Ascending aorta (tissue), 2 donors: Measurements from ENCODE around the gene MYO1B. TPM values are rescaled to one million over a fixed set of nuclear protein-coding genes. Genes with fewer than 3 reads are reported as not detected.

Experiments
- DNase-seq, 2 donors: peaks; one replicate each; pipeline ENCODE4 v3.0.0-alpha.2; 2019; ENCODE audit warnings: low spot score in 2 of 2
- H3K27ac ChIP-seq, 2 donors: fragments of 200-600 bp; sonication (generic); one replicate each; pipeline ENCODE4 v1.5.1; 2016 to 2017; ENCODE audit warnings: mild to moderate bottlenecking in 1 of 2
- H3K27me3 ChIP-seq: fragments of 200-600 bp; sonication (generic); one replicate; pipeline ENCODE4 v1.5.1; 2017
- H3K36me3 ChIP-seq, 2 donors: fragments of 200-600 bp; sonication (generic); one replicate each; pipeline ENCODE4 v1.5.1; 2016
- H3K4me1 ChIP-seq, 2 donors: fragments of 200-600 bp; sonication (generic); one replicate each; pipeline ENCODE4 v1.5.1; 2016 to 2017; ENCODE audit warnings: mild to moderate bottlenecking in 1 of 2
- H3K4me3 ChIP-seq, 2 donors: fragments of 200-600 bp; sonication (generic); one replicate each; pipeline ENCODE4 v1.5.1; 2016 to 2017; ENCODE audit warnings: mild to moderate bottlenecking in 1 of 2
- H3K9me3 ChIP-seq, 2 donors: fragments of 200-600 bp; sonication (generic); one replicate each; pipeline ENCODE4 v1.5.1; 2016
- intact Hi-C: fragments of 100-400 bp; cut with DNase I; formaldehyde crosslinking; loops from one replicate; pipeline ENCODE4 v1.15.1; 2023
- total RNA-seq: library from RNA; depleted of rRNA; stranded (reverse); fragments of >200 nt; gene quantifications from one replicate; pipeline ENCODE4 v1.1.0, GENCODE V29; 2016
- TF ChIP-seq, protein P1 (sequence below), 3 experiments: fragments of 200-600 bp in 2 of 3; fragments of 450-650 bp in 1 of 3; sonication (generic) in 2 of 3; IDR thresholded peaks; one replicate each; pipeline ENCODE4 v1.5.1; 2016 to 2019; ENCODE audit warnings: antibody characterized with exemption in 3 of 3, mild to moderate bottlenecking in 1 of 3, moderate library complexity in 1 of 3

The MYO1B gene
- total RNA-seq, 1 donor from 2014 or later = 27.4 TPM

DNA sequence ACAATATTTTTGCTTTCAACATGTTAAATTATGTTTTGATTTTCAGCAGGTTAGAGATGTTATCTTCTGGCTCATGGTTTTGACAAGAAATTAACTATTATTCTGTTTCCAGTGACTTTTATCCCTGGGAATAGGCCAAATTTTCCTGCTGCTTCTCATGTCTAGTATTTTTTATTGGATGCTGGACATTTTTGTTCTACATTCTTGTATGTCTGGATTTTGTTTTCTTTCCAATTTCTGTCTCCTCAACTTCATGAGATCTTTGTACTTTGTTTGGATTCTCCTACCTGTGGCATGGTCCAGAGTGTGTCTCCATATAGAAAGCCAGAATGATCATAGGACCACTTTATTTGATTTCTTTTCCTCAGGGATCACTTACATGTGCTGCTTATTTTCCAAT, 33.1 kb upstream of the MYO1B start:
- H3K27me3 ChIP-seq = no peaks in the 10 kb centered on the region
- no peaks in the 10 kb centered on the region for H3K36me3 ChIP-seq
- peaks cover 0 to 10% of the 10 kb centered on the region in 2 donors for H3K9me3 ChIP-seq
- H3K4me3 ChIP-seq = no peak overlapping the region
- no peak for DNase-seq
- no peaks in the 10 kb centered on the region for H3K4me1 ChIP-seq
- no peak overlapping the region for H3K27ac ChIP-seq
- TF ChIP-seq, protein P1, sequence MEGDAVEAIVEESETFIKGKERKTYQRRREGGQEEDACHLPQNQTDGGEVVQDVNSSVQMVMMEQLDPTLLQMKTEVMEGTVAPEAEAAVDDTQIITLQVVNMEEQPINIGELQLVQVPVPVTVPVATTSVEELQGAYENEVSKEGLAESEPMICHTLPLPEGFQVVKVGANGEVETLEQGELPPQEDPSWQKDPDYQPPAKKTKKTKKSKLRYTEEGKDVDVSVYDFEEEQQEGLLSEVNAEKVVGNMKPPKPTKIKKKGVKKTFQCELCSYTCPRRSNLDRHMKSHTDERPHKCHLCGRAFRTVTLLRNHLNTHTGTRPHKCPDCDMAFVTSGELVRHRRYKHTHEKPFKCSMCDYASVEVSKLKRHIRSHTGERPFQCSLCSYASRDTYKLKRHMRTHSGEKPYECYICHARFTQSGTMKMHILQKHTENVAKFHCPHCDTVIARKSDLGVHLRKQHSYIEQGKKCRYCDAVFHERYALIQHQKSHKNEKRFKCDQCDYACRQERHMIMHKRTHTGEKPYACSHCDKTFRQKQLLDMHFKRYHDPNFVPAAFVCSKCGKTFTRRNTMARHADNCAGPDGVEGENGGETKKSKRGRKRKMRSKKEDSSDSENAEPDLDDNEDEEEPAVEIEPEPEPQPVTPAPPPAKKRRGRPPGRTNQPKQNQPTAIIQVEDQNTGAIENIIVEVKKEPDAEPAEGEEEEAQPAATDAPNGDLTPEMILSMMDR (IDR thresholded peaks at IDR 0.05) = no peak
- intact Hi-C loops = no loop called here

DNA sequence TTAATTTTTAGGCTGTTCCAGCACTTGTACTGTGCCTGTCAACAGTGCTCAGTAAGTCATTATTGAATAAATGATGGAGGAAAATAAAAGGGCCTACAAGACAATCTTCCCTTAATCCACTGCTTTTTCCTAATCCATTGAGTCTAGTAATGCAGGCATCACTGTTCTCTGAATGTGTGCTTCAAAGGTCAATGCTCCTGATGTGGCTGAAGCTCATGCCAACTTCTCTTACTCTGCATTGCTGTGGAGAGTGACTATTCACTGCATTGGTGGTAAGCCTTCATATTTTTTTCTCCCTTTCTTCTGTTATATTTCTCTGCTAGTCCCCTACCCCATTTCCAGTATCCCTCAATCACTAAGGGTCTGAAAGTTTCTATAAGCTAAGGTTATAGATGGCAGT, 31.9 kb upstream of the MYO1B start:
- Histone ChIP-seq H3K4me3 (no peak overlapping the region), H3K9me3 (peaks cover 0 to 10% of the 10 kb centered on the region in 2 donors), H3K4me1 (peaks cover 0 to 9% of the 10 kb centered on the region in 2 donors), H3K27me3 (no peaks in the 10 kb centered on the region), H3K27ac (no peak overlapping the region), H3K36me3 (no peaks in the 10 kb centered on the region)
- TF ChIP-seq, protein P1 (IDR thresholded peaks at IDR 0.05) = no peak
- no peak for DNase-seq
- intact Hi-C loops = no loop called here

GRCh38 chr2:191215230-191215629, 30.0 kb upstream of the MYO1B start:
- H3K4me1 ChIP-seq = peaks cover 0 to 11% of the 10 kb centered on the region in 2 donors
- TF ChIP-seq, protein P1 (IDR thresholded peaks at IDR 0.05) = no peak
- no peak for DNase-seq
- peaks cover 0 to 10% of the 10 kb centered on the region in 2 donors for H3K9me3 ChIP-seq
- H3K4me3 ChIP-seq = no peak overlapping the region
- H3K27me3 ChIP-seq = no peaks in the 10 kb centered on the region
- no peaks in the 10 kb centered on the region for H3K36me3 ChIP-seq
- H3K27ac ChIP-seq = no peak overlapping the region
- intact Hi-C loops = loop anchor here (5.0 kb wide), 1 partner anchor 48 kb away; no protein-coding TSS in a partner anchor

DNA sequence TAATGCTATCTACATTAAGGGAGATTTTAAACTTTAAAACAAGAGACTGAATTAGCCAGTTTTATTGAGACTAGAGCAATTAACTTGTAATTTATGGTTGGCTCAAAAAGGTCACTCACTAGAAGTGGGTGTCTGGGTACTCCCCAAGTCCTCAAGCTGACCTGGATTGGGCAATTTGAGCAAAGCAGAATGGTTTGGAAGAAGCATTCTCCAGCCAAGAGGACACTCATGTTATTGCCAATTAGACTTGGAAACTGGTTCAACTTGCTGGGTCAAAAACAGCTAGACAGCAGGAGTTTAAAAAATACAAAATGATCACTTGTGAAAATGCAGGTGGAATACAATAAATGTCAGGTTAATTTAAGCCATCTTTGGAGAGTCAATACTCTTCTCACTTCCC, 29.5 kb upstream of the MYO1B start:
- no peak overlapping the region for H3K4me3 ChIP-seq
- H3K27ac ChIP-seq = no peak overlapping the region
- H3K4me1 ChIP-seq = peaks cover 0 to 11% of the 10 kb centered on the region in 2 donors
- intact Hi-C loops = loop anchor here (5.0 kb wide), 1 partner anchor 48 kb away; no protein-coding TSS in a partner anchor
- DNase-seq = no peak
- H3K36me3 ChIP-seq = no peaks in the 10 kb centered on the region
- TF ChIP-seq, protein P1 (IDR thresholded peaks at IDR 0.05) = no peak
- H3K9me3 ChIP-seq = peaks cover 0 to 10% of the 10 kb centered on the region in 2 donors
- H3K27me3 ChIP-seq = no peaks in the 10 kb centered on the region

DNA sequence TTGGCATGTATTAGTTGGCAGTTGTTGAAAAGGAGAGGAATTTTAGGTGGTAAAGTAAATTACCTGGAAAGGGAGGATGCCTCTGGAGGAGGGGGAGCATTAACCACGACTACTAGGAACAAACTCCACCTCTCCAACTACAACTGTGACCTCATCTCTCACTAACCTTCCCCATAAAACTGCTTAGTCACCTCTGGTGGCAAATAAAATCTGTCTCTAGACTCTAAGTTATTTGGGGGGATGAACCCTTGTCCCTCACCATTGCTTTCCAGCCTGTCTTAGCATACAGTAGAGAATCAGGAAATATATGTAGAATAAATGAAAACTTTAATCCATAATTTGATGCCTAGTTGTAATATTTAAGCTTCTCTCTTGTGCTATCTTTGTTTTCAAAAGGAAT, 27.6 kb upstream of the MYO1B start:
- no peak for DNase-seq
- Histone ChIP-seq H3K4me3 (no peak overlapping the region), H3K27me3 (no peaks in the 10 kb centered on the region), H3K4me1 (peaks cover 0 to 11% of the 10 kb centered on the region in 2 donors), H3K36me3 (no peaks in the 10 kb centered on the region), H3K27ac (no peak overlapping the region), H3K9me3 (no peaks in the 10 kb centered on the region)
- TF ChIP-seq, protein P1 (IDR thresholded peaks at IDR 0.05) = no peak
- intact Hi-C loops = loop anchor here (5.0 kb wide), 1 partner anchor 50 kb away; no protein-coding TSS in a partner anchor
